ENCODE data around the gene EFCAB11.

The EFCAB11 gene

GRCh38 chr14:89954070-89955021 is at the start of gene EFCAB11:
Gene EFCAB11 (minus strand): TSS chr14:89954730. CDS start chr14:89954660, 70 bp downstream.
- Mint-ChIP-seq H3K27ac (peak within 1 kb of the TSS; percentile 95), H3K36me3 (peaks cover 13% of the 10 kb centered on the region), H3K4me3 (peak within 1 kb of the TSS; percentile 98), H3K4me1 (peaks cover 52% of the 10 kb centered on the region), H3K27me3 (no peaks in the 10 kb centered on the region), H3K9me3 (no peaks in the 10 kb centered on the region)

- Mint-ChIP-seq H3K27me3 (no peaks in the 10 kb centered on the region), H3K36me3 (peaks cover 26% of the 10 kb centered on the region), H3K9me3 (no peaks in the 10 kb centered on the region), H3K27ac (no peak overlapping the region), H3K4me3 (no peak overlapping the region), H3K4me1 (peaks cover 16% of the 10 kb centered on the region)
These were observed 49.2 kb upstream of the EFCAB11 start for GRCh38 chr14:90003526-90004307.

- Mint-ChIP-seq H3K27ac (no peak overlapping the region), H3K27me3 (no peaks in the 10 kb centered on the region), H3K4me1 (peaks cover 12% of the 10 kb centered on the region), H3K36me3 (peaks cover 30% of the 10 kb centered on the region), H3K4me3 (no peak overlapping the region), H3K9me3 (no peaks in the 10 kb centered on the region)
These were observed 46.4 kb upstream of the EFCAB11 start for GRCh38 chr14:90000935-90001334.

GRCh38 chr14:89996963-89997362 is 42.4 kb upstream of the EFCAB11 start:
- Mint-ChIP-seq H3K4me3 (no peak overlapping the region), H3K9me3 (no peaks in the 10 kb centered on the region), H3K4me1 (no peaks in the 10 kb centered on the region), H3K27me3 (no peaks in the 10 kb centered on the region), H3K27ac (no peak overlapping the region), H3K36me3 (peaks cover 30% of the 10 kb centered on the region)

- Mint-ChIP-seq H3K27ac (no peak overlapping the region), H3K4me3 (no peak overlapping the region), H3K9me3 (no peaks in the 10 kb centered on the region), H3K4me1 (no peaks in the 10 kb centered on the region), H3K27me3 (no peaks in the 10 kb centered on the region), H3K36me3 (peaks cover 36% of the 10 kb centered on the region)
These were observed 37.7 kb upstream of the EFCAB11 start for GRCh38 chr14:89992273-89992672.

- Mint-ChIP-seq H3K27ac (no peak overlapping the region), H3K27me3 (no peaks in the 10 kb centered on the region), H3K4me3 (no peak overlapping the region), H3K36me3 (peaks cover 30% of the 10 kb centered on the region), H3K4me1 (no peaks in the 10 kb centered on the region), H3K9me3 (no peaks in the 10 kb centered on the region)
These were observed 36.2 kb upstream of the EFCAB11 start for GRCh38 chr14:89990623-89991275.

- Mint-ChIP-seq H3K4me3 (no peak overlapping the region), H3K4me1 (no peaks in the 10 kb centered on the region), H3K9me3 (no peaks in the 10 kb centered on the region), H3K27me3 (no peaks in the 10 kb centered on the region), H3K27ac (no peak overlapping the region), H3K36me3 (peaks cover 29% of the 10 kb centered on the region)
These were observed 35.7 kb upstream of the EFCAB11 start for GRCh38 chr14:89990218-89990617.

- Mint-ChIP-seq H3K4me1 (no peaks in the 10 kb centered on the region), H3K27me3 (no peaks in the 10 kb centered on the region), H3K4me3 (no peak overlapping the region), H3K36me3 (peaks cover 22% of the 10 kb centered on the region), H3K27ac (no peak overlapping the region), H3K9me3 (no peaks in the 10 kb centered on the region)
These were observed 34.3 kb upstream of the EFCAB11 start for GRCh38 chr14:89988787-89989186.

- Mint-ChIP-seq H3K9me3 (no peaks in the 10 kb centered on the region), H3K4me3 (no peak overlapping the region)
These were observed 32.6 kb upstream of the EFCAB11 start for GRCh38 chr14:89987161-89987475.

GRCh38 chr14:89986462-89987160 is 32.1 kb upstream of the EFCAB11 start:
- H3K4me3 Mint-ChIP-seq: no peak overlapping the region
- no peaks in the 10 kb centered on the region for H3K4me1 Mint-ChIP-seq
- no peaks in the 10 kb centered on the region for H3K9me3 Mint-ChIP-seq
- peaks cover 22% of the 10 kb centered on the region for H3K36me3 Mint-ChIP-seq
- no peak overlapping the region for H3K27ac Mint-ChIP-seq
- no peaks in the 10 kb centered on the region for H3K27me3 Mint-ChIP-seq

More at GRCh38 chr14:89987161-89987475, 32.6 kb upstream of the EFCAB11 start:
- H3K27me3 Mint-ChIP-seq: no peaks in the 10 kb centered on the region
- H3K4me1 Mint-ChIP-seq: no peaks in the 10 kb centered on the region
- peaks cover 22% of the 10 kb centered on the region for H3K36me3 Mint-ChIP-seq
- no peak overlapping the region for H3K27ac Mint-ChIP-seq

GRCh38 chr14:89983375-89983774 is 28.8 kb upstream of the EFCAB11 start:
- Mint-ChIP-seq H3K27ac (no peak overlapping the region), H3K27me3 (no peaks in the 10 kb centered on the region), H3K4me3 (no peak overlapping the region), H3K36me3 (peaks cover 19% of the 10 kb centered on the region), H3K4me1 (no peaks in the 10 kb centered on the region), H3K9me3 (no peaks in the 10 kb centered on the region)

GRCh38 chr14:89978656-89979055 is 24.1 kb upstream of the EFCAB11 start:
- no peak overlapping the region for H3K27ac Mint-ChIP-seq
- peaks cover 17% of the 10 kb centered on the region for H3K36me3 Mint-ChIP-seq
- H3K4me1 Mint-ChIP-seq: no peaks in the 10 kb centered on the region
- H3K4me3 Mint-ChIP-seq: no peak overlapping the region
- H3K27me3 Mint-ChIP-seq: no peaks in the 10 kb centered on the region
- no peaks in the 10 kb centered on the region for H3K9me3 Mint-ChIP-seq

GRCh38 chr14:89977668-89978067 is 23.1 kb upstream of the EFCAB11 start:
- H3K4me1 Mint-ChIP-seq: peaks cover 5% of the 10 kb centered on the region
- H3K27me3 Mint-ChIP-seq: no peaks in the 10 kb centered on the region
- no peaks in the 10 kb centered on the region for H3K9me3 Mint-ChIP-seq
- no peak overlapping the region for H3K27ac Mint-ChIP-seq
- peaks cover 15% of the 10 kb centered on the region for H3K36me3 Mint-ChIP-seq
- H3K4me3 Mint-ChIP-seq: no peak overlapping the region

GRCh38 chr14:89973234-89973823 is 18.8 kb upstream of the EFCAB11 start:
- no peaks in the 10 kb centered on the region for H3K27me3 Mint-ChIP-seq

GRCh38 chr14:89965839-89966238 is 11.3 kb upstream of the EFCAB11 start:
- Mint-ChIP-seq H3K4me1 (peaks cover 38% of the 10 kb centered on the region), H3K27me3 (no peaks in the 10 kb centered on the region), H3K27ac (peak overlapping the region; percentile 35), H3K4me3 (no peak overlapping the region), H3K36me3 (peaks cover 34% of the 10 kb centered on the region), H3K9me3 (peaks cover under 1% of the 10 kb centered on the region)

More at GRCh38 chr14:89973234-89973823, 18.8 kb upstream of the EFCAB11 start:
- Mint-ChIP-seq H3K27ac (no peak overlapping the region), H3K4me1 (peaks cover 5% of the 10 kb centered on the region), H3K4me3 (no peak overlapping the region), H3K9me3 (no peaks in the 10 kb centered on the region), H3K36me3 (peaks cover 22% of the 10 kb centered on the region)
